ENCODE results near the gene TAGLN2.

The TAGLN2 gene

DNA sequence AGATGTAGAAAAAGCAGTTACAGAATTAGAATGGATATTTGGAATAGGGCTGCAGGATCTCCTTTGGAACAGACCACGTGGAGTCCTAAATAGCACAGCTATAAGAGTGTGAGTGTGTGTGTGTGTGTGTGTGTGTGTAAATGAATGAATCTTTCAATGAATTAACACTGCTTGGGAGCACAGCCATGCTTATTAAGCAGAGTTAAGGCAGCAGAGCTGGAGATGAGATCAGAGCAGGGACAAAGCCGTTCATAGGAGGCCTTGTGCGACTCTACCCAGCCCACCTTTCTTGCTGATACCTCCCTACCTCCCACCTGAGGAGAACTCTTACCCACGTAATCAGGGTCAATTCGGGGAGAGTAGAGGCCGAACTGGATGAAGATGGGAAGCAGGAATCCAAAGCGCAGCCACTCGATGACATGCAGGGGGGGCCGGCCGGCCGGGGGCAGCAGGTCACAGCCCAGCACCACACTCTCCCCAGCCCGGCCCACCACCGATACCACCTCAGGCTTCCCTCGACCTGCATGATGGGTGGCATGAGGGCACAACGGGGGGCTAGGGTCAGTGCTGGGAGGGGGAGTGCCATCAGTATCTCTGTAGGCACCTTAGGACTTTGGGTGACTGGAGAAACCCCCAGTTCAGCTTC is 17.4 kb upstream of the TAGLN2 start:
- TF ChIP-seq, protein P1, sequence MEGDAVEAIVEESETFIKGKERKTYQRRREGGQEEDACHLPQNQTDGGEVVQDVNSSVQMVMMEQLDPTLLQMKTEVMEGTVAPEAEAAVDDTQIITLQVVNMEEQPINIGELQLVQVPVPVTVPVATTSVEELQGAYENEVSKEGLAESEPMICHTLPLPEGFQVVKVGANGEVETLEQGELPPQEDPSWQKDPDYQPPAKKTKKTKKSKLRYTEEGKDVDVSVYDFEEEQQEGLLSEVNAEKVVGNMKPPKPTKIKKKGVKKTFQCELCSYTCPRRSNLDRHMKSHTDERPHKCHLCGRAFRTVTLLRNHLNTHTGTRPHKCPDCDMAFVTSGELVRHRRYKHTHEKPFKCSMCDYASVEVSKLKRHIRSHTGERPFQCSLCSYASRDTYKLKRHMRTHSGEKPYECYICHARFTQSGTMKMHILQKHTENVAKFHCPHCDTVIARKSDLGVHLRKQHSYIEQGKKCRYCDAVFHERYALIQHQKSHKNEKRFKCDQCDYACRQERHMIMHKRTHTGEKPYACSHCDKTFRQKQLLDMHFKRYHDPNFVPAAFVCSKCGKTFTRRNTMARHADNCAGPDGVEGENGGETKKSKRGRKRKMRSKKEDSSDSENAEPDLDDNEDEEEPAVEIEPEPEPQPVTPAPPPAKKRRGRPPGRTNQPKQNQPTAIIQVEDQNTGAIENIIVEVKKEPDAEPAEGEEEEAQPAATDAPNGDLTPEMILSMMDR (IDR thresholded peaks at IDR 0.05; ENCODE audit: poor library complexity, severe bottlenecking), result no peak
- no peaks in the 10 kb centered on the region for H3K27me3 ChIP-seq (ENCODE audit: insufficient read depth, poor library complexity, severe bottlenecking)
- no peak overlapping the region for H3K4me3 ChIP-seq (ENCODE audit: severe bottlenecking)
- H3K36me3 ChIP-seq (ENCODE audit: low read depth), result no peaks in the 10 kb centered on the region
- ATAC-seq (ENCODE audit: low read depth) (no peak), DNase-seq (ENCODE audit: low spot score) (no peak)
- H3K9me3 ChIP-seq (ENCODE audit: severe bottlenecking), result no peaks in the 10 kb centered on the region
- peaks cover 14% of the 10 kb centered on the region for H3K4me1 ChIP-seq (ENCODE audit: insufficient read depth, poor library complexity, severe bottlenecking)
- no peak overlapping the region for H3K27ac ChIP-seq (ENCODE audit: poor library complexity, severe bottlenecking)

DNA sequence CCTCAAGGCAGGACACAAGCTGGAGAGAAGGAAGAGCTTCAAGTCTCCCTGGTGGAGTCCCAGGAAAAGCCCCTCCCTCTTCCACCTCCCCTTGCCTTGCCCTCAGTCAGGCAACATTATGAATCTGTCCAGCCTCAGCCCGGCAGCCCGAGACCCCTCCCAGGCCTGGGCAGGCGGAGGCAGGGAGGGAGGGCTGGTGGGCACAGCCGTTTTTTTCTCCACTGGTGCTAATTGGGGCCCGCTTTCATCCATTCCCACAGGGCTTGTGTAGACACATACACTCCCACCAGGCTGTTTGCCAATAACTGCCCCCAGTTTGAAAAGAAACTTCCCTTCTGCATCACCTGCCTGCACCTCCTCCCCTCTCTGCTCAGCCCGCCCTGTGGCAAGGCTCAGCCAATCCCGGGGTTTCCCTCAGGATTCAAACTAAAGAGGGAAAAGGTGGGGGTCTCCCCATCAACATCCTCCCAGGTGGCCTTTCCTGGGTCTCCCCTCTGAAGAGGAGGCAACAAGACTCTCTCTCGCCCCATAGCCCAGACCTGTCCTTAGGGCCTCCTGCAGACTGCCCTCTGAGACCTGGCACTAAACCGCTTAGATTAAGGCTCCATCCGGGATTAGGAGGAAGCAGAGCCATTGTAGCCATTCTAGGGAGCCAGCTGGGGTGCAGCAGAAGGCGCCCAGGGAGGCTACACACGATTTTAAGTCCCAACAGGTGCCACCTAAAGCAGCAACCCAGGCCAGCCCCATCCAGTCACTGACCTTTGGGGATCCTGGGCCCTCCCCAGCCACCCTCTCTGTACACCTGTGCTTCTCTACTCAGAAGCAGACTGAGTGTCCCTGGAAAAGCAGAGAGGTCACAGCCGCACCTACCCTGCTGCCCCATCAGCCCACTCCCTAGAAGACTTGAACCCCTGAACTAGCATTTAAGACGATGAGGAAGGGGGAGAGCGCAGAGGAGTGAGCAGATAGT is 16.6 kb upstream of the TAGLN2 start:
- Histone ChIP-seq H3K4me1 (ENCODE audit: insufficient read depth, poor library complexity, severe bottlenecking) (peaks cover 17% of the 10 kb centered on the region), H3K27ac (ENCODE audit: poor library complexity, severe bottlenecking) (no peak overlapping the region), H3K9me3 (ENCODE audit: severe bottlenecking) (no peaks in the 10 kb centered on the region)

GRCh38 chr1:159941141-159941540 is 15.8 kb upstream of the TAGLN2 start:
- Histone ChIP-seq H3K27ac (ENCODE audit: poor library complexity, severe bottlenecking) (no peak overlapping the region), H3K4me3 (ENCODE audit: severe bottlenecking) (no peak overlapping the region), H3K36me3 (ENCODE audit: low read depth) (no peaks in the 10 kb centered on the region), H3K9me3 (ENCODE audit: severe bottlenecking) (no peaks in the 10 kb centered on the region), H3K4me1 (ENCODE audit: insufficient read depth, poor library complexity, severe bottlenecking) (peaks cover 17% of the 10 kb centered on the region), H3K27me3 (ENCODE audit: insufficient read depth, poor library complexity, severe bottlenecking) (no peaks in the 10 kb centered on the region)
- ATAC-seq (ENCODE audit: low read depth), result no peak
- TF ChIP-seq, protein P1 (IDR thresholded peaks at IDR 0.05; ENCODE audit: poor library complexity, severe bottlenecking), result no peak
- DNase-seq (ENCODE audit: low spot score), result no peak

More for the DNA sequence above, 16.6 kb upstream of the TAGLN2 start:
- DNase-seq (ENCODE audit: low spot score) (no peak), ATAC-seq (ENCODE audit: low read depth) (no peak)
- Histone ChIP-seq H3K4me3 (ENCODE audit: severe bottlenecking) (no peak overlapping the region), H3K27me3 (ENCODE audit: insufficient read depth, poor library complexity, severe bottlenecking) (no peaks in the 10 kb centered on the region), H3K36me3 (ENCODE audit: low read depth) (no peaks in the 10 kb centered on the region)
- TF ChIP-seq, protein P1 (IDR thresholded peaks at IDR 0.05; ENCODE audit: poor library complexity, severe bottlenecking), result no peak

- Histone ChIP-seq H3K27me3 (ENCODE audit: insufficient read depth, poor library complexity, severe bottlenecking) (no peaks in the 10 kb centered on the region), H3K4me3 (ENCODE audit: severe bottlenecking) (no peak overlapping the region), H3K4me1 (ENCODE audit: insufficient read depth, poor library complexity, severe bottlenecking) (peaks cover 17% of the 10 kb centered on the region), H3K27ac (ENCODE audit: poor library complexity, severe bottlenecking) (no peak overlapping the region), H3K36me3 (ENCODE audit: low read depth) (no peaks in the 10 kb centered on the region), H3K9me3 (ENCODE audit: severe bottlenecking) (no peaks in the 10 kb centered on the region)
- DNase-seq (ENCODE audit: low spot score) (no peak), ATAC-seq (ENCODE audit: low read depth) (no peak)
- TF ChIP-seq, protein P1 (IDR thresholded peaks at IDR 0.05; ENCODE audit: poor library complexity, severe bottlenecking), result no peak
Measured at GRCh38 chr1:159940006-159940620, 14.8 kb upstream of the TAGLN2 start.

Data from RWPE2 (cell line).